ENCODE data around the gene ZNF784. TPM values are rescaled to one million over a fixed set of nuclear protein-coding genes. Genes with fewer than 3 reads are reported as not detected.

ZNF784 gene
- total and polyA plus RNA-seq, 2 of the 8 experiments (the other 6 are each of a cell fraction or from before 2014, with no cell fraction given), result 6.5 to 8.0 TPM

GRCh38 chr19:55580628-55581144 lies 43.7 kb downstream of the ZNF784 start, which contains the start of gene ZNF579:
Gene ZNF579, minus strand, starts transcription at chr19:55580848. Its CDS starts 1,209 bp downstream, at chr19:55579639.
- ChIA-PET CTCF (ENCODE audit: partially characterized antibody) (interaction anchor here (1.1 to 1.4 kb wide), 3 partner anchors 24 to 114 kb away, joined by 3 to 4 read pairs (median 3); no protein-coding TSS in a partner anchor), POLR2A (ENCODE audit: partially characterized antibody) (interaction anchor here (0.6 to 2.7 kb wide), 13 partner anchors 9 to 301 kb away, joined by 3 to 27 read pairs (median 3); partner anchors contain the start of genes FIZ1, HSPBP1 and ZNF865)
- peaks cover 0 to 4% of the 10 kb centered on the region in 2 experiments for H4K20me1 ChIP-seq (replicated peaks in 1 of 2; ENCODE audit: control insufficient read depth in 1 of 2, insufficient read depth in 2 of 2, low read length in 2 of 2)
- peak within 1 kb of the TSS; percentile 70 to 80 (median 73) for H3K9ac ChIP-seq (replicated peaks in 1 of 4; ENCODE audit: extremely low read depth in 1 of 4, low read depth in 3 of 4, low read length in 3 of 4)
- peak within 1 kb of the TSS; percentile 74 to 99 for H3K4me2 ChIP-seq (ENCODE audit: insufficient read depth in 1 of 2, low read depth in 2 of 2, low read length in 2 of 2)
- H4K5ac ChIP-seq (ENCODE audit: insufficient read length, low read depth, low read length), result peak within 1 kb of the TSS; percentile 100
- peak within 1 kb of the TSS; percentile 81; the same call in 1 of the 2 replicates for H3K27ac ChIP-seq (ENCODE audit: low read depth, low read length)
- H3K4me1 ChIP-seq (replicated peaks in 1 of 4; ENCODE audit: control insufficient read depth in 3 of 4, insufficient read depth in 4 of 4, low read length in 3 of 4), result peaks cover 0 to 2% (median 0%) of the 10 kb centered on the region in 4 experiments; a peak in 3 of 7 replicates
- H2BK20ac ChIP-seq (ENCODE audit: low read length), result no peak within 1 kb of the TSS; the same call in 1 of the 2 replicates
- H2AK5ac ChIP-seq (ENCODE audit: low read depth, low read length), result peak within 1 kb of the TSS; percentile 75; the same call in 1 of the 2 replicates
- peak within 1 kb of the TSS; percentile 96 for H3K18ac ChIP-seq (ENCODE audit: extremely low read depth, low read length)
- H4K91ac ChIP-seq (replicated peaks; ENCODE audit: insufficient read length, low read length), result peak within 1 kb of the TSS; percentile 85
- peak in 1 of 2 experiments; percentile 90 for DNase-seq (ENCODE audit: low read depth in 1 of 2, low spot score in 2 of 2)
- FAIRE-seq, result no peak
- H3K27me3 ChIP-seq (replicated peaks in 1 of 4; ENCODE audit: control insufficient read depth in 3 of 4, extremely low read depth in 1 of 4, insufficient read depth in 3 of 4, low read length in 3 of 4), result no peaks in the 10 kb centered on the region
- no peak within 1 kb of the TSS for H2BK12ac ChIP-seq (ENCODE audit: low read depth, low read length)
- H3K36me3 ChIP-seq (ENCODE audit: control insufficient read depth in 2 of 4, insufficient read depth in 4 of 4, low read length in 3 of 4), result peaks cover 7 to 23% (median 9%) of the 10 kb centered on the region in 4 experiments; a peak in 7 of 8 replicates
- H4K8ac ChIP-seq (ENCODE audit: extremely low read depth, insufficient read depth, low read length), result peak within 1 kb of the TSS; percentile 97
- peak within 1 kb of the TSS; percentile 91 for H3K56ac ChIP-seq (replicated peaks; ENCODE audit: insufficient read length, low read depth, low read length)
- peak within 1 kb of the TSS; percentile 80 for H3K4ac ChIP-seq (replicated peaks; ENCODE audit: insufficient read length, low read depth, low read length)
- H3K9me3 ChIP-seq (ENCODE audit: insufficient read depth in 2 of 2, low read depth in 1 of 2, low read length in 1 of 2), result no peaks in the 10 kb centered on the region
- peak within 1 kb of the TSS; percentile 99 for H3K14ac ChIP-seq (ENCODE audit: insufficient read length)
- WGBS, 2 experiments (ENCODE audit: extremely low coverage in 1 of 2, insufficient coverage in 1 of 2, insufficient read length in 1 of 2, insufficient replicate concordance in 2 of 2, low coverage in 1 of 2, low lambda C conversion rate in 2 of 2, missing lambda C conversion rate in 1 of 2), result 12% methylated on average over 4 of the region's 24 CpGs; no CpG with 5 or more reads in 1 of the 2 experiments
- no peak within 1 kb of the TSS for H3K23ac ChIP-seq (ENCODE audit: insufficient read length)
- H2AFZ ChIP-seq (ENCODE audit: low read length), result no peak within 1 kb of the TSS
- peak within 1 kb of the TSS; percentile 73 to 92 (median 74) for H3K4me3 ChIP-seq (ENCODE audit: extremely low read depth in 1 of 4, insufficient read depth in 2 of 4, low read depth in 3 of 4, low read length in 4 of 4)
- peaks cover 5 to 6% of the 10 kb centered on the region in 2 experiments; a peak in 3 of 4 replicates for H3K79me2 ChIP-seq (ENCODE audit: control insufficient read depth in 1 of 2, insufficient read depth in 2 of 2, low read length in 2 of 2)
- peak within 1 kb of the TSS; percentile 78 for H2BK120ac ChIP-seq (replicated peaks; ENCODE audit: low read depth, low read length)
- H2BK15ac ChIP-seq (ENCODE audit: low read length), result peak within 1 kb of the TSS; percentile 88; the same call in 1 of the 2 replicates
- peaks cover 9% of the 10 kb centered on the region; the same call in 1 of the 2 replicates for H3K23me2 ChIP-seq (ENCODE audit: low read depth, low read length)
- peak within 1 kb of the TSS; percentile 92; the same call in 1 of the 2 replicates for H2BK5ac ChIP-seq (ENCODE audit: low read depth, low read length)
- H3K79me1 ChIP-seq (ENCODE audit: low read depth, low read length), result peaks cover 8% of the 10 kb centered on the region; the same call in 1 of the 2 replicates
- TF ChIP-seq POLR2A (IDR thresholded peaks at IDR 0.05; ENCODE audit: control extremely low read depth in 1 of 2, low read depth in 2 of 2, low read length in 2 of 2), result no peak
- TF ChIP-seq SUZ12 (IDR thresholded peaks at IDR 0.05; ENCODE audit: low read length), result no peak
- peak; percentile 39 for TF ChIP-seq KDM4A (IDR thresholded peaks at IDR 0.05; ENCODE audit: low read depth, low read length, severe bottlenecking)
- no peak for TF ChIP-seq ATF3 (IDR thresholded peaks at IDR 0.05; ENCODE audit: insufficient read depth, low read depth, low read length)
- TF ChIP-seq SIN3A (conservative IDR thresholded peaks at IDR 0.05 in 1 of 2, IDR thresholded peaks at IDR 0.05 in 1 of 2; ENCODE audit: low read depth in 1 of 2, low read length in 2 of 2), result peak; percentile 65 to 78; a peak in 2 of 4 replicates
- no peak for TF ChIP-seq CHD2 (IDR thresholded peaks at IDR 0.05; ENCODE audit: low read length)
- no peak for TF ChIP-seq FOSL1 (IDR thresholded peaks at IDR 0.05; ENCODE audit: insufficient read depth, low read depth, low read length)
- peak; percentile 33; the same call in 1 of the 2 replicates for TF ChIP-seq TEAD4 (IDR thresholded peaks at IDR 0.05; ENCODE audit: low read depth, low read length)
- TF ChIP-seq TAF7 (optimal IDR thresholded peaks at IDR 0.05; ENCODE audit: borderline replicate concordance, low read depth, low read length), result no peak
- no peak for TF ChIP-seq BRCA1 (IDR thresholded peaks at IDR 0.05; ENCODE audit: low read depth, low read length)
- no peak for TF ChIP-seq SP2 (IDR thresholded peaks at IDR 0.05; ENCODE audit: low read length)
